GM21737 (cell line): ENCODE results near the gene BUB1.
"Not testable (repeated sequence)": the region's sequence is repeated elsewhere in the genome, so short reads cannot be mapped to it uniquely, and the experiment has no call there.

Source experiments
- ATAC-seq: cut with Tn5 transposase; IDR thresholded peaks from one replicate; pipeline ENCODE4 v1.9.1; 2021; ENCODE audit warnings: mild to moderate bottlenecking, moderate library complexity; ENCODE audit not compliant: unreplicated experiment

The BUB1 gene

GRCh38 chr2:110608788-110609502, 68.9 kb downstream of the BUB1 start:
- not testable (repeated sequence) for ATAC-seq

DNA sequence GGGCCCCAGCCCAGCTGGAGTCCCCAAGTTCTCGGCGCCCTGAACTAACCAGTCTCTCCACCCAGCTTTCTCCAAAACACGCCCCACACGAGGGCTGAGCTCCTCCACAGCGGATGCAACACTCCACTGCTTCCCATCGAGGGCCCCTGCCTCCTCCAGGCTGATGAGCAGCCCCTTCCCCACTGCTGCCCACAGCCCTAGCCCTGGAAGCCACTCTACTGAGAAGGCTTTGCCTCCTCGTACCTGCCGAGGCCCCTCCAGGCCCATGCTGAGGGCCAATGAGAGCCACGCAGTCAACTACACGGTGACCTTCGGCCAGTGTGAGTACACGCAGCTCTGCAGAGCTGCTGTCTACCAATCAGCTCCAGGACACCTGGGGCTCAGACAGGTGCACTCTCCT, 72.8 kb downstream of the BUB1 start:
- ATAC-seq, result not testable (repeated sequence)

- ATAC-seq, result not testable (repeated sequence)
Measured at GRCh38 chr2:110603917-110604591, 73.8 kb downstream of the BUB1 start.

DNA sequence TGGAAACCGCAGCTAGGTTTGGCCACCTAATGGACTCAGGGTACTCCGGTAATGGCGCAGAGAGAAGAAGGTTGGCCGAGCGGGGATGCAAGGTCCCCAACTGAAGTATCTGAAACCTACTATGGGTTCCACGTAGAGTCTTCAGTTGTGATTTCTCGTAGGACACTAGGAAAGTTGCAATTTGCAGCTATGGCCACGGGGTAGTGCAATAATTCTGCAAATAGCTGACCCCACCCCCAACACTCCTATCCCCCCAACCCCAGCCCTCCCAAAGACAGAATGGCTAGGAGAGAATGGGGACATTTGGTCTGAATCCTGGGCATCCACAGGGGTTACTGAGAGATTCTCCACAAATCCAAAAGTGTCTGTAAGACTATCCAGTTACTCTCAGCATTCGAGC, 75.7 kb downstream of the BUB1 start:
- not testable (repeated sequence) for ATAC-seq

DNA sequence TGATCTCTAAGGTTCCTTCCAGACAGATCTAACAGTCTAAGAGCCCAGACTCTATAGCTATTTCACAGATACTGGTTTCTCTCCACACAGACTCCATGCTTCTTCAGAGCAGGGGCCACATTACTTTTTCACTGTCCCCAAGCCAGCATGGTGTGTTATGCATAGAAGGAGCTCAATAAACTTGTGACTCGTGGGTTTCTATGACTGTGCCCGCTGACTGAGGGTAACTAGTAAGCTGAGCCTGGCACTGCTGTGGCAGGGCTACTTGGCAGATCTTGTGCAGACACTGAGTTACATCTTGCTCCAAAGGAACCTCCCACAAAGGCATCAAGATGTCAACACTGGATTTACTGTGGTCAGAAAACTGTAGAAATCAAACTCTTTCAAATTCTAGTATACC, 85.9 kb downstream of the BUB1 start:
- ATAC-seq, result not testable (repeated sequence)

DNA sequence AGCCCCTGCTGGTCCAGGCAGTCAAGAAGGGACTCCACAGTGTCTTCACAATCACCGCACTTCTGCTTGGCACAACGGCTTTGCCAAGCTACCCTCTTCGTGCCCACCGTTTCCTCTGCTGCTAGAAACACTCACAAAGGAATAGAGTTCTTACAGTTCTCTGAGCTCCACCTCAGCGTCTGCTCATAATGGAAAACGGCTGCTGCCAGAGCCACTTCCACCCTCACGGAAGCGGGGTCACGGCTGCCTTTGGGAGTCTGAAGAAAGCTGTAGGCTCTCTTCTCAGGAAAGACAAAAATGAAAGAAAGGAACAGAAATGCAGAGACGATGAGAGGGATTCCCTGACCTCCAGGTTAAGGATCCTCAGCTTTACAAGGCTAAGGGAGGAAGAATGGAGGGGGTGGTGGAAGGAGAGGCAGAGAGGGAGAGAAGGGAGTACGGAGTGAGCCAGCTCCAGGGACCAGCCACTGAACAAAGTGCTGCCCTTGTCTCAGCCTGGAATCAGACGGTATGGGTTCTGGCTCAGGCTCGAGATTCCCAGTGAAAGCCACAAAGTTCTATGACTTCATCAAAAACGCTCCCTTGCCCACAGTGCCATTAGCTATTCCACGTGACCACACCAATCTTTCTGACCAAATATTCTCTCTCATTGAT, 88.1 kb downstream of the BUB1 start:
- not testable (repeated sequence) for ATAC-seq

- not testable (repeated sequence) for ATAC-seq
Measured at GRCh38 chr2:110588520-110588919, 89.3 kb downstream of the BUB1 start.
